ENCODE data around the gene MAD1L1. TPM values are rescaled to one million over a fixed set of nuclear protein-coding genes. Genes with fewer than 3 reads are reported as not detected.

MAD1L1 gene
- total RNA-seq, 1 experiment from 2014 or later = 50.8 TPM

DNA sequence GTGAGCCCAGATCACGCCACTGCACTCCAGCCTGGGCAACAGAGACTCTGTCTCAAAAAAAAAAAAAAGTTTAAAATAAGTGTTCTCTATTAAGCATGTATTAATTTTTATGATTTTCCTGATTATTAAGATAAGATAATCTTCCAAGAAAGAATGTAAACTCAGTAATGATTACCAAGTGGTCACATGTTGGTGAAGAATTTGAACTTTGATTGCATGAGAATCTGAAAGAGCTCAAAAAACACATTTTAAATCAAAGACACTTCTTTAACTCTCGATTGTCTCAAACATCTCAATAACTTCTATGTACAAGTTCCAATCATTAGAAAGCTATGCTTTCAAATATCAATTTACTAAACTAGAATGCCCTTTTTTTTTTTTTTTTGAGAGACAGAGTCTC is 47.7 kb upstream of the MAD1L1 start:
- ChIA-PET CTCF (interaction anchor here (0.6 to 0.7 kb wide), 3 partner anchors 68 to 124 kb away, joined by 3 to 5 read pairs (median 4); no protein-coding TSS in a partner anchor), POLR2A (ENCODE audit: unreplicated experiment) (no interaction called here)
- no TSS peak for BruUV-seq (replicated peaks)
- intact Hi-C loops (cut with micrococcal nuclease; ENCODE audit: unreplicated experiment) = loop anchor here (1.0 kb wide), 1 partner anchor 19 kb away; no protein-coding TSS in a partner anchor
- Histone ChIP-seq H3K27ac (no peak overlapping the region), H2AFZ (no peak overlapping the region), H3K9me3 (ENCODE audit: insufficient read depth, low read depth) (no peaks in the 10 kb centered on the region), H3K4me2 (no peak overlapping the region), H3K4me3 (no peak overlapping the region), H3K4me1 (replicated peaks; ENCODE audit: insufficient read depth) (no peaks in the 10 kb centered on the region), H3K79me2 (ENCODE audit: low read depth) (no peaks in the 10 kb centered on the region), H4K20me1 (ENCODE audit: insufficient read depth) (0 out of 2 replicates have a peak, but pooled peaks cover 3% of the 10 kb centered on the region), H3F3A (ENCODE audit: insufficient read depth, low read depth) (no peaks in the 10 kb centered on the region), H3K27me3 (ENCODE audit: insufficient read depth, low read depth) (no peaks in the 10 kb centered on the region), H3K9me2 (ENCODE audit: insufficient read depth) (no peaks in the 10 kb centered on the region), H3K36me3 (ENCODE audit: low read depth) (no peaks in the 10 kb centered on the region)
- DNase-seq = no peak
- TF ChIP-seq, protein P1, sequence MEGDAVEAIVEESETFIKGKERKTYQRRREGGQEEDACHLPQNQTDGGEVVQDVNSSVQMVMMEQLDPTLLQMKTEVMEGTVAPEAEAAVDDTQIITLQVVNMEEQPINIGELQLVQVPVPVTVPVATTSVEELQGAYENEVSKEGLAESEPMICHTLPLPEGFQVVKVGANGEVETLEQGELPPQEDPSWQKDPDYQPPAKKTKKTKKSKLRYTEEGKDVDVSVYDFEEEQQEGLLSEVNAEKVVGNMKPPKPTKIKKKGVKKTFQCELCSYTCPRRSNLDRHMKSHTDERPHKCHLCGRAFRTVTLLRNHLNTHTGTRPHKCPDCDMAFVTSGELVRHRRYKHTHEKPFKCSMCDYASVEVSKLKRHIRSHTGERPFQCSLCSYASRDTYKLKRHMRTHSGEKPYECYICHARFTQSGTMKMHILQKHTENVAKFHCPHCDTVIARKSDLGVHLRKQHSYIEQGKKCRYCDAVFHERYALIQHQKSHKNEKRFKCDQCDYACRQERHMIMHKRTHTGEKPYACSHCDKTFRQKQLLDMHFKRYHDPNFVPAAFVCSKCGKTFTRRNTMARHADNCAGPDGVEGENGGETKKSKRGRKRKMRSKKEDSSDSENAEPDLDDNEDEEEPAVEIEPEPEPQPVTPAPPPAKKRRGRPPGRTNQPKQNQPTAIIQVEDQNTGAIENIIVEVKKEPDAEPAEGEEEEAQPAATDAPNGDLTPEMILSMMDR (conservative IDR thresholded peaks at IDR 0.05) = no peak

DNA sequence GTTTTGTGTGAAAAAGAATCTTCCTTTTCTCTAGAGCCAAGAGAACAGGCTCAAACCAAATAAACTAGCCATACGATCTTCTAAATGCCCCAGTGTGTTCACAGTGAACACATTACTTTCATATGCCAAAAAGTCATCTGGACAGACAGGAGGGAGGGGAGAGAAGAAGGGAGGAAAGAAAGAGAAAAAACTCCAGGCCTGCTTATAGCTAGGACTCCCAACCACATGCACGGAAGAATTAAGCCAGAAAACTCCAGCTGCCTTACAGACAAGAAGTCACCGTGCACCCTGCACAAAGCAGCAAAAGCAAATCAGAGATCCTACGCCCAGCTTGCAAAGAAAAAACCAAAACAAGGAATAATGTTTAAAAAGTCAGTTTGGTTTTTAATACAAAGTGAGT is 47.2 kb upstream of the MAD1L1 start:
- intact Hi-C loops (cut with micrococcal nuclease; ENCODE audit: unreplicated experiment) = loop anchor here (1.0 kb wide), 1 partner anchor 19 kb away; no protein-coding TSS in a partner anchor
- Histone ChIP-seq H3K4me3 (no peak overlapping the region), H3K4me1 (replicated peaks; ENCODE audit: insufficient read depth) (no peaks in the 10 kb centered on the region), H3K36me3 (ENCODE audit: low read depth) (no peaks in the 10 kb centered on the region), H3K9me3 (ENCODE audit: insufficient read depth, low read depth) (no peaks in the 10 kb centered on the region), H3K27ac (no peak overlapping the region), H3F3A (ENCODE audit: insufficient read depth, low read depth) (no peaks in the 10 kb centered on the region), H3K9me2 (ENCODE audit: insufficient read depth) (no peaks in the 10 kb centered on the region), H4K20me1 (ENCODE audit: insufficient read depth) (0 out of 2 replicates have a peak, but pooled peaks cover 3% of the 10 kb centered on the region), H3K79me2 (ENCODE audit: low read depth) (no peaks in the 10 kb centered on the region), H2AFZ (no peak overlapping the region), H3K4me2 (no peak overlapping the region), H3K27me3 (ENCODE audit: insufficient read depth, low read depth) (no peaks in the 10 kb centered on the region)
- CTCF ChIA-PET = interaction anchor here (0.6 to 0.7 kb wide), 3 partner anchors 68 to 124 kb away, joined by 3 to 5 read pairs (median 4); no protein-coding TSS in a partner anchor
- POLR2A ChIA-PET (ENCODE audit: unreplicated experiment) = no interaction called here
- TF ChIP-seq, protein P1 (conservative IDR thresholded peaks at IDR 0.05) = no peak
- no peak for TF ChIP-seq EZH2 (IDR thresholded peaks at IDR 0.05; ENCODE audit: low read depth)
- DNase-seq = no peak
- BruUV-seq (replicated peaks) = no TSS peak

DNA sequence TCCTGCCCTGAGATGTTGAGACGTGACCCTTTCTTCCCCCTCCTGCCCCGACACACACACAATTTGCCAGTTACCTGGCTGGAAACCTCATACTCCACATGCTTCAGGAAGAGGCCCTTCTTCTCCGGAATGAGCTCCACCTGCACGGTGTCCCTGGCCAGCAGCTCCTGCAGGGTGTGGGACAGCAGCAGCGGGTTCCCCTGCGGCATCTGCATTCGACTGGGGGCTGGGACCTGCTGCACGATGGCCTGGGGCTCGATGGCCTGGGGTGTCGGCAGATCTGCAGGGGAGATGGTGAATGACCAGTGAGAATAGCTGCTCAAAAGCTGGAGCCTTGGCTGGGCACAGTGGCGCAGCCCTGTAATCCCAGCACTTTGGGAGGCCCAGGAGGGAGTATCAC is 45.3 kb upstream of the MAD1L1 start:
- ChIA-PET POLR2A (ENCODE audit: unreplicated experiment) (no interaction called here), CTCF (no interaction called here)
- H3K9me3 ChIP-seq (ENCODE audit: insufficient read depth, low read depth) = no peaks in the 10 kb centered on the region
- no peaks in the 10 kb centered on the region for H3K36me3 ChIP-seq (ENCODE audit: low read depth)
- H3F3A ChIP-seq (ENCODE audit: insufficient read depth, low read depth) = no peaks in the 10 kb centered on the region
- no peaks in the 10 kb centered on the region for H3K9me2 ChIP-seq (ENCODE audit: insufficient read depth)
- H3K4me1 ChIP-seq (replicated peaks; ENCODE audit: insufficient read depth) = no peaks in the 10 kb centered on the region
- H3K27me3 ChIP-seq (ENCODE audit: insufficient read depth, low read depth) = no peaks in the 10 kb centered on the region
- H3K79me2 ChIP-seq (ENCODE audit: low read depth) = no peaks in the 10 kb centered on the region
- no peak overlapping the region for H3K4me3 ChIP-seq
- intact Hi-C loops (cut with micrococcal nuclease; ENCODE audit: unreplicated experiment) = no loop called here
- H4K20me1 ChIP-seq (ENCODE audit: insufficient read depth) = 0 out of 2 replicates have a peak, but pooled peaks cover 8% of the 10 kb centered on the region
- no peak overlapping the region for H3K4me2 ChIP-seq
- no peak for DNase-seq
- TF ChIP-seq EZH2 (IDR thresholded peaks at IDR 0.05; ENCODE audit: low read depth) = no peak
- TF ChIP-seq, protein P1 (conservative IDR thresholded peaks at IDR 0.05) = no peak
- H2AFZ ChIP-seq = no peak overlapping the region
- H3K27ac ChIP-seq = no peak overlapping the region
- no TSS peak for BruUV-seq (replicated peaks)

Data from PC-9 (cell line).